Skin of body (tissue), 2 donors: ENCODE data around the gene ZNF195. TPM values are rescaled to one million over a fixed set of nuclear protein-coding genes. Genes with fewer than 3 reads are reported as not detected.
"Not testable (repeated sequence)": the region's sequence is repeated elsewhere in the genome, so short reads cannot be mapped to it uniquely, and the experiment has no call there.

Experiments
- DNase-seq: peaks from one replicate; lab custom pipeline; 2025; lab: John Stamatoyannopoulos, UW
- total RNA-seq: library from RNA; depleted of rRNA; stranded (reverse); fragments of >200 nt; gene quantifications from one replicate; pipeline ENCODE4 v1.2.3, GENCODE V29; 2014

Gene ZNF195
- 15.8 TPM for total RNA-seq

DNA sequence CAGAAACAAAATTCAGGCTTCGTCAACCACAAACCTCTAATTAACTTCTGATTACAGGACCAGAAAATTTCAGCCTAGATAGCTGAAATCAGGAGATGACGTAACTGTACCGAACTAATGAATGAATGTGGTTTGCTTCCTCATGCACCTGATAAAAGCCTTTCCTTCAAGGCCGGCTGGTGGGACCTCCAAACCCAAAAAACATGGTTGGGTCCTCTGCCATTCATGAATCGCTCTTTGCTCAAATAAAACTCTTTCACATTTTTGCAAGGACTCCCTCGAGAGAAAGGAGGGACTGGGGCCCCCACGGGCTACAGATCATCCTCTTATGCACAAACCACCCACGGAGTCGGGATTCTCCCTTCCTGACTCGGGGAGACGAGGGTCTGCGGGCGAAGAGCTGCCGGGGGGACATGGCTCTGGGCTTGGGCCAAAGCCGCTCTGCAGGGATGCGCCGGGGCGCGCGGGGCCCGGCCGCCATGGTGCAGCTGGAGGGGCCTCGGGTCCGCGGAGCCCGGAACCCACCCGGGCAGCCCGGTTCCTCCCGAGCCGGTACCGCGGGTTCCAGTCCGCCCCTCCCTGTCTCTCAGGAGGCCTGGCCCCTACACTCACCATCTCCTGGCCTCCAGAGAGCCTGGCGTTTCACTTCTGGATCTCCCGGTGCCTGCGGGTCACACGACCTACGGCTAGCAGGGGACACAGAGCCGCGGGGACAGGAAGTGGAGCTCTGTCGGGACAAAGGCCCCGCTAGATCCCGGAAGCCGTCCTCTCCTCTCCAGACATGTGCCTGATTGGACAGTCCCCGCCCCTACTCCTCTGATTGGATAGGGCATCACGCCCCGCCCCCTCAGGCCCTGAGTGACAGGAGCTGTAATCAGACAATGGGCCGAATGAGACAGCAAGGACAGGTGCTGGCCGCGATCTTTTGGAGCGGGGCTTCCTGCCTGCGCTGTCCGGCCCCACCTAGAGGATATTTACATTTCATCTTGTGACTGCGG lies at the start of gene ZNF195:
Gene ZNF195 (minus strand): TSS at position 721 of the 998 bp plus-strand sequence. CDS start 106 bp downstream, at position 615.
- peak; percentile 93 for DNase-seq

DNA sequence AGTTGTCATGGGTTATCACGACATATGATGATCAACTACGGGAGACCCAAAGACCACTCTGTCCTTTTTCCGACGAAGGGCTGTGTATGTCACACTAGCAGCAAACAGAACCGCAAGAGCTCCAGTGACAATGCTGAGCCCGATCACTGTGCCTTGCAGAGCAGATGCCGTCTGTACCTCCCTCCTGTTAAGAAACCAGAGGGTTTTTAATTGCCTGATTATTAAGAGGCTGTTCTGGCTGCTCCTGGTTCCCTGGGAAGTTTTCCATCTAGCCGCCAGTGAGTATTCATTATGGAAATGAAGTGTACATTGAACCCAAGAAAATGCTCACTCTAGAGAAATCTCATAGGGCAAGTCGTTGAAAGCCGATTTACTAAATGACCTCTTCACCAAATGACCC lies 49.1 kb upstream of the ZNF195 start:
- DNase-seq: not testable (repeated sequence)

DNA sequence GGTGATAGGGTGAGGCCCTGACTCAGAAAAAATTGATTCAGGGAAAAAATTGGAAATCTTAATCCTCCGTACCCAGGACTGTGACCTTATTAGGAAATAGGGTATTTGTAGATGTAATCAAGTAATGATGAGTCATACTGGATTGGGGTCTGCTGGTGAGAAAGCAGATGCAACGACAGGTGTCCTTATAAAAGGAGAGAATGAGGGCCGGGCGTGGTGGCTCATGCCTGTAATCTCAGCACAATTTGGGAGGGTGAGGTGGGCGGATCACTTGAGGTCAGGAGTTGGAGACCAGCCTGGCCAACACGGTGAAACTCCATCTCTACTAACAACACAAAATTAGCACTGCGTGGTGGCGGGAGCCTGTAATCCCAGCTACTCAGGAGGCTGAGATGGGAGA lies 47.6 kb upstream of the ZNF195 start:
- DNase-seq: not testable (repeated sequence)

DNA sequence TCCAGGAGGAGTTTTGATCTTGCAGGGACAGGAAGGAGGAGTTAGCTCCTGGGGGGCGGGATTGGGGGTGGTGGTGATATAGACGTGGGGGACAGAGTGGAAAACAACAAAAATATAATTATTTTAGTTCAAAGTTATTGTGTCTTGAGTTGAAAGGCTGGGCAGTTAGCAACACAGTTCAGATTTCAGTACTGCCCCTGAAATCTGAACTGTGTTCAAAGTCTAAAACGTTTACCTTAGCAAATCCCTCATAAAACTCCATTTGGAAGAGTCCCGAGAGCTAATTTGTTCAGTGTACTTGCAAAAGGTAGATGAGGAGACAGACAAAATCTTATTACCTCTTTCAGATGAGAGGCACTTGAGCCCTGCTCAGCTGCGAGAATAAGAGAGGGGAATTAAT lies 45.0 kb upstream of the ZNF195 start:
- not testable (repeated sequence) for DNase-seq

DNA sequence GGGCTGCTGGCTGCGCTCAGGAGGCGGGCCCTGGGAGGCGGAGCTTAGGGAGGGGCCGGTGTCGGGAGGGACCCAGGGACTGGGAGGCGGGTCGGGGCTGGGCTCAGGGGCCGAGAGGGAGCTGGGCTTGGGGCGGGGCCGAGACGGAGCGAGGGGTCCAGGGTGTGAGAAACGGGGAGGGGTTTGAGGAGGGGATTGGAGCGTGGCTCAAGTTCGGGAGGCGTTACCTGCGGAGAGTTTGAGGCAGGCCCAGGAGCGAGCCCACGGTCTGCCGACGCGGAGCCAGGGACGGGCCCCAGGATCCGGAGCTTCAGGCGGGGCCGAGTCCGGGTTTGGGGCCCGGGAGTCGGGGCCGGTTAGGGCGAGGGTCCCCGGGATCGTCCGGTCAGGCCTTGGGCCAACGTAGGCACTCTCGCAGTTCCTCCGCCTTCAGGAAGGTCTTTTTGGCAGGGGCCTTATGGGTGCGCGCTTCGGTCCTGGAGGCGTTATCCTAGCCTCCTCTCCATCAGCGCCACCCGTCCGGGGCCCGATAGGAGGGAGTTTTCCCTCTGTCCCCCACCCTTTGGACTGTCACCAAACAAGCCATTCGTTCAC lies 44.3 kb upstream of the ZNF195 start:
- DNase-seq: peak; percentile 58

DNA sequence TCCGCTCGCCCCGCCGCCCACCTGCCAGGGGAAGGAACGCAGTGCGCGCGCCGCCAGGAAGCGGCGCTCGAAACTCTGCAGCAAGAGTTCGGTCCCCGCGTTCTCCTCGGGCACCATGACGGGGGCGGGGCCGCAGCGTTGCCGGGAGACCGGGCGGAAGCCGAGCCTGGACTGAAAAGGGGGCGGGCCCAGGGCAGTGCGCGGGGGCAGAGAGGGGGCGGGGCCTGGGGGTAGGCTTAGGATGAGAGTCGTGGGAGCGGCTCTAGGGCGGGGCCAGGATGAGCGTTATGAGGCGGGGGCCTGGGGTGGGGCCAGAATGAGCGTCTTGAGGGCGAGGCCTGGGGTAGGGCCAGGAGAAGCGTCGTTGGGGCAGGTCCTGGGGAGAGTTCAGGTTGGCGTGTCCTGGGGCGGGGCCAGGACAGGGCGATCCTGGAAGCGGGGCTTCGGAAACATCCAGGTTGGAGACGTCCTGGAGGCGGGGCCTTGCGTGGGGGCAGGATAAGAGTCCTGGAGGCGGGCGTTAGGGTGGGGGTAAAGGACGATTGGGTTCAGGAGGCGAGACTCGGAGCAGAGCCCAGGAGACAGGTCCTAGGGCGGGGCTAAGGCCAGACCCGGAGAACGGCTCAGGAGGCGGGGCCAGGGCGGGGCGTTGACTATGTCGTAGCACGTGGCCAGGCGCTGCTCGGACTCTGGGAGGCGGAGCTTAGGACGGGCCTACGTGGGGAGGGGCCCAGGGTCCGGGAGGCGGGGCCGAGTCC lies 43.6 kb upstream of the ZNF195 start:
- DNase-seq: peak; percentile 94

DNA sequence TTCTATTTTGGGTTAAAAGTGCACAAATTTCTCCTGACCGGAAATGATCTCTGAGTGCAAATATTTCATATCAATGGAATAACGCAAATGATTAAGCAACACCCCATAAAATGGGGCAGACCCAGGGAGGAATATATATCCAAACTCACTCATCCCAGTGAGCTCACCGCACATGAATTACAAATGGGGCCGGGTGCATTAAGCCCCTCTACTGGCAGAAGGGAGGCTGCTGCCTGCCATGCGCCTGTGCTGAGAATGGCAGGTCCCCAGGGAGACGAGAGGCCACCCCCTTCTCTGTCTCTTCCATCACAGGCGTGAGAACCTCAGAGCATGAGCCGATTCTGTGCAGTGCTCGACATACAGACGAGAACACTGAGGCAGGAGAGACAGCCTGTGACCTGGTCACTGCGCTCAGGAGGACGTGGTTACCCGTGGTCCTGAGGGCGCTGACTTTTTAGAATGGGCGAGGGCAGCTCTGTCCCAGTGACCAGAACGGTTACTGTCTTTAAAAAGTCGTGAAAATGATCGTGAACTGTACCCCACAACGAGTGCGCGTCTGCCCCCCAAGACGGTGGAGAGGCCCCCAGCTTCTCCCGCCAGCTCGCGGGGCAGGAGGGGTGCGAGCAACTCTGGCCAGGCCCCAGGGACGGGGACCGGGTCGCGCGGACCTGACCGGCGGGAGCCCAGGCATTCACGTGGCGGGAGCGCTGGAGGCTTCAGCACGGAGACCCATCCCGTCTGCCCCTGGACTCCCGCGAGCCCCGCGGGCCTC lies 42.8 kb upstream of the ZNF195 start:
- DNase-seq: peak; percentile 33

DNA sequence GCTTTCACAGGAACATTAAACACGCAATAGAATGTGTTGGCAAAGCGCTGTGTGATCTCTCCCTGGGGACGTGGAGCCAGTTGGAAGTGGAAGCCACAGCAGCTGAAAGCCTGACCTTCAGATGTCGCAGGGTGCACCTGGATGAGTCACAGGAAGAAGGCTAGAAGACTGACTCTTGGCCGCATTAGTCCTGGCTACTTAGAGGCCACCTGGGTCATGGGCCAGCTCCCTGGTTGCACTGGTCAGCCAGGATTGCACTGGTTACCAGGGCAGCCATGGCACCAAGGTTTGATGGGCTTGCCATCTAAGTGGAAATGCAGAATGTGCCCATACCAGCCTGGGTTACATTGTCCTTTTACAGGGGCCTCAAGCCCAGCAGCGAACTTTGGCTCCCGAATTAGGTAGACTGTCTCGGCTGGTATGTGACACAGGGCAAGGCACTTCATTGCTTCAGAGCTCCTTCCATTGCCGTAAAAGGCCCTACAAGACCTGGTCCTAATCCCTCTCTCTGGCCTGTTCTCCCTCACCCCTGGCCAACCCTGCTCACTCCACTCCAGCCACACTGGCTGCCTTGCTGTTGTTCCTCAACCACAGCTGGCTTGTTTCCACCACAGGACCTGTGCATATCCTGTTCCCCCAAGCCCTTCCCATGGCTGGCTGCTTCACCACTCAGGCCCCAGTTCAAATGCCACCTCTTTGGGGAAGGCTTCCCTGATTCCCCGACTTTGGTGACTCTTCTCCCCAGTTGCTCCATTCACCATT lies 41.5 kb upstream of the ZNF195 start:
- DNase-seq: not testable (repeated sequence)

DNA sequence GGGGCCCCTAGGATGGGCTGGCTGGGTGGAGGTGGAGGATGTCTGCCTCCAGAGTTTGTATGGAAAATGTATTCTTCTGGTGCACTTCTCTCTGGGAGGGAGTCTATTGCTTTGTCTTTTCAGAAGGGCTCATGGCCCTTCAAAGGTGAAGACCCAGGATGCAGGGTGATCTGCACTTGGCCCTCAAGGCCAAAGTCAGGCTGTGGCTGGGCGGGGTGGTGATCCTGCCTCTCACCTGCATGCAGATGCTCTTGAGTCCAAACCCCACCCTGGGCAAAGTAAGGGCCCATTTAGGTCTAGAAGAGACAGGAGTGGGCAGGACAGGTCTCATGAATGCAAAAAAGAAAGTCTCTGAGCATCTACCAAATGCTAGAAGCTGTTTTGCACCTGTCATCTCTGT lies 40.5 kb upstream of the ZNF195 start:
- not testable (repeated sequence) for DNase-seq

DNA sequence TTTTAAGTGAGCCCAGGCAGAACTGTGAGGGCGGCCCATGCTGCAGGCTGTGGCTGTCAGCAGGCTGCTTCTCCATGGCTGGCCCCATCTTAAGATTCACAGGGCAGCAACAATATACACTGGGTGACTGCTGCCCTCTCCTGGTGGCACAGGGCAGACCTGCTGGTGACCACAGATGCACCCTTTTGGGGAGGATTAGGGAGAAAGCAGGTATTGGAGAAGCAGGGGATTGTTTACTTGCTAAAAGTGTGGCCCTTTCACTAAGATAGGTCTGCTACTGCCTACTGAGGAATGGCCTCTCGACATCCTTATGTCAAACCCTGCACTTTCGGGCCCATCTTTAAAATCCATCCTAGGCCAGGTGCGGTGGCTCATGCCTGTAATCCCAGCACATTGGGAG lies 38.1 kb upstream of the ZNF195 start:
- DNase-seq: not testable (repeated sequence)

DNA sequence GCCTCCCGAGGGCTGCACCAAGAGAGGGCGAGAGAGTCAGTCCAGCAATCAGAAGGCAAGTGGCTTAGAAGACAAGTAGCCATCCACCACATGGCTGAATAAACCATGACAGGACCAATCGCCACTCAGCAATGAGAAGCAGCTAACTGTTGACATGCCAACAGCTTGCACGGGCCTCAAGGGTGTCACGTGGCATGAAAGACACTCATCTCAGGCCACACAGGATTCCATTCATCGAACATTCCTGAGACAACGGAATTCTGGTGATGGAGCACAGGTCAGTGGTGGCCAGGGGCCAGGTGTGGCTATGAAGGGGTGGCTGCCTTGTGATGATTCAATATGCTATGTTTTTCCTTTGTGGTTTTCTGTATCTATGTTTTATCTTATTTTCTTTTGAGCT lies 36.4 kb upstream of the ZNF195 start:
- DNase-seq: not testable (repeated sequence)

DNA sequence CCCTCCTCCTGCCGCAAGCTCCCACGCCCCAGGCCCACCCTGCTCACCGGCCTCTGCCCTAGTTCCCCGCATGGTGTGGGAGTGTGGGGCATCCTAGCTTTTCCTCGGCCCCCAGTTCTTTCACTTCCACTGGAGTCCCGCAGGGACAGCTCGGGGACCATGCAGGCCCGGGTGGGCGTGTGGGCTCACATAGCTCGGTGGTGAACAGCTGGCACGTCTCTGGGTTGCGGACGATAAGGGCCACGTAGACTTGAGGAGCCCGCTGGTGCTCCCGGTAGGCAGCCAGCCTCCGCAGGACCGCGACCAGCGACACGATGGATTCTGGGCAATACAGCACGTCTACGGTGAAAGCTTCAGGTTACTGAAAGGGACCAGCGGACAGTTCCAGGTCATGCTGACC lies 34.7 kb upstream of the ZNF195 start:
- DNase-seq: not testable (repeated sequence)

DNA sequence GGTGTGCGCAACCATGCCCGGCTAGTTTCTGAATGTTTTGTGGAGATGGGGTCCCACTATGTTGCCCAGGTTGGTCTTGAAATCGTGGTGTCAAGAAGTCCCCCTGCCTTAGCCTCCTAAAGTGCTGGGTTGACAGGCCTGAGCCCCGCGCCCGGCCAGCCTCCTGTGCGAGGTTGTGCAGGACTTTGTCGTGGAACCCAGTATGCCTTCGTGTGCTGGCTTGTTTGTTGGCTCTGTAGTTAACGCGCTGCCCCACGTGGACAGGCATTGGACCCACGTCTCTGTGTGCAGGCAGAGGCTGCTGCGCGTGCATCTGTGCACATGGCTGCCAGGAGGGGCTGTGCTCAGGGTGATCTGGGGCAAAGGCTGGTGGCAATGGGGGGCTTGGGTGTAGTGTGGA lies 33.9 kb upstream of the ZNF195 start:
- no peak for DNase-seq

DNA sequence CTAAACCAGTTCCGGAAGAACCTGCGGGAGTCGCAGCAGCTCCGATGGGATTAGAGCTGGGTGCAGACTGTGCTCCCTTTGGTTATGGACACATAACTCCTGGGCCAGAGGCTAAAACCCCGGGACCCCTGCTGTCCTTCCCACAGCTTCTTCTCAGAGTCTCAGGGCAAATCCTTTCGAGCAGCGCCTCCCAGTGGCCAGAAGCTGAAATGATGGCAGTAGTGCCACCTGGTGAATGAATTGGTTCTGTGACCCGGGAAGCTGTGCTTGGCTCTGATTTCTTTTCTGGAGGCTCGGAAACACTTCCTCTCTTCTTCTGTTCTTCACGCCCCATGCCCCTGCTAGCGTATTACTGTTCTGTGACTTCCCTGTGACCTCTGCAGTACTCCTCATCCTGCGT lies 29.8 kb upstream of the ZNF195 start:
- not testable (repeated sequence) for DNase-seq

DNA sequence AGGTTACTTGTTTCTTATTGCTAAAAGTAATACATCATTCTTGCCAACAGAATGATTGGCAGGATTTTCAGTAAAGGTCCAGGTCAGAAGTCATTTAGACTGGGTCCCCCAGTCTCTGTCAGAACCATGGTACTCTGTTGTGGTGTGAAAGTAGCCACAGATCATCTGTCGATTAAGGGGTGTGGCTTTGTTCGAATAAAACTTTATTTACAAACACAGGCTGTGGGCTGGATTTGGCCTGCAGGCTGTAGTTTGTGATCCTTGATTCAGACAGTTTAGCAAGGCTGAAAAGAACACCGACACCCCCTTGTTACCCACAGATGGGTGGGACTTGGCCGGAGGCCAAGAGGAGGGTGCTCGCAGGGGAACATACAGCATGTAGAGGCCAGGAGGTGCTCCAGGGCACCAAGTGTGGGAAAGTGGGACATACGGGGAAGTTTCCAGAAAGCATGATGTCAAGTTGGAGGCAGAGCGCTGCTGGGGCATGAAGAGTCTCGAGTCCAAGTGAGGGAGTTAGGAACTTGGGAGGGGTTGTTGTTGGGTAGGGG lies 29.2 kb upstream of the ZNF195 start:
- DNase-seq: not testable (repeated sequence)

DNA sequence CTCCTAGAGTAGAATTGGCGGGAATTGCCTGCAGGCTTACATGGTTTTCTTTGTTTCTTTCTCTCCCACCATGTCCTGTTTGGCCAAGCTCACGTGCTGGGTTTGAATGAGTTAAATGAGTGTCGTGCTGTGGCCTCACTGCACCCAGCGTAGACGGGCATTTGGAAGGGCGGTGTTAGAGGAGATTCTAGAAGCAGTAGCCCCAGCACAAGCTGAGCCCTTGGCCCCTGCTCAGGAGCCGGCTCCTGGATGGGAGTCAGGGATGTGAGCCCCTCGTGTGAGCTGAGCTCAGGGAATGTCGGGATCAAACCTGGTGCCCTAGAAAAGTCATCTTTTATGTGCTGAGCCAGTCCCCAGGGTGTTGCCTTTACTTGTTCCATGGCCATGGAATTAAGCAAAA lies 28.0 kb upstream of the ZNF195 start:
- not testable (repeated sequence) for DNase-seq

DNA sequence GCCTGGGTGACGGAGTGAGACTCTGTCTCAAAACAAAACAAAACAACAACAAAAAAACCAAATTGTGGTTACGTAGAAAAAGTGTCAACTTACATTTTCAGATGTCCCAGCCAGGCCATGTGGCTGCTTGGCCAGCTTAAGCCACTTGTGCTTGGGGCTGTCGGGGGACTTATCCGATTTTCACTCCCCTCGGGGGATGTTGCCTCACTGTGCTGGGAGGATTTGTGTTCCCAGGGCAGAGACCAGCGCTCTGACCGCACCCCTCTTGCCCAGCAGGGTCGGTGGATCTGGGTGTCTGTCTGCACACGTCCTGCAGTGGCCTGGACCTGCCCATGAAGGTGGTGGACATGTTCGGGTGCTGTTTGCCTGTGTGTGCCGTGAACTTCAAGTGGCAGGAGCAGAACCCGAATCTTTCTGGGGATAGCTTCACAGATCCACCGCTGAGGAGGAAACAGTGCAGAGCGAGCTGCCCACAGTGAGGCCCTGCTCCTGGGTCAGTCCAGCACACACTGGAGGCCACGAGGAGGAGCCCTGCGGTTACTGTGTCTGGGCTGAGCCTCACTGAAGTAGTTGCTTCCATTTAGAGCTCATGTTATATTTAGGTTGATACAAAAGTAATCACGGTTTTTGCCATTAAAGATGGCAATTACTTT lies 27.4 kb upstream of the ZNF195 start:
- DNase-seq: not testable (repeated sequence)

DNA sequence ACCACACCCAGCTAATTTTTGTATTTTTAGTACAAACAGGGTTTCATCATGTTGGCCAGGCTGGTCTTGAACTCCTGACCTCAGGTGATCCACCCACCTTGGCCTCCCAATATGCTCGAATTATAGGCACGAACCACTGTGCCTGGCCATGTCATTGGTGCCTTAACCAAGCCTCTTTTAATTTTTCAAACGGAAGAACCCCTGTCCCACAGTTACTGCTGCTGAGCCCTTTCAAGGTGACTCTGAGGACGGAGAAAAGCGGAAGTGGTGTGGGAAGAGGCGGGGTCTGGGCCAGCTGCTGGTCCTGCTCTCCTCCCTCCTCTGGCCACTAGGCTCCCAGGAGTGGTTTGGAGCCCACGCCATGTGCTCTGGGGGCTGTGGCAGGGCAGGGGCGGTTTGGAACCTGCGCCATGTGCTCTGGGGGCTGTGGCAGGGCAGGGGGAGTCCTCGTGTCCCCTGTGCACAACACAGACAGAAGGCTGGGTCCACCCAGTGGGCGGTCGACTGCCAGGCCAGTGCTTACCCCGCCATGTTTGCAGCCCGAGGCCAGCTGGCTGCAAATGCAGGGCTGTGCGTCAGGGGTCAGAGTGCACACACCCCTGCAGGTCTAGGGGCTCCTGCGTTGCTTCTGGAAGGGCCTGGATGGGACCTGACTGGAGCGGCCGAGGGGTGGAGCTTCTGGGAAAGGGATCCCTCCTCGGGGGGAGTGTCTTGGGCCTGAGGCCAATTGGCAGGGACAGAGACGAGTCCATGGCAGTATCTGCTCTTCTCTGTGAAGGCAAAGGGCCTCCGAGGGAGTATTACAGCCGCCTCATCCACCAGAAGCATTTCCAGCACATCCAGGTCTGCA lies 25.4 kb upstream of the ZNF195 start:
- not testable (repeated sequence) for DNase-seq
